Mesendoderm (in vitro differentiated cells): ENCODE results near the gene EGFL8.
"Not testable (repeated sequence)": the region's sequence is repeated elsewhere in the genome, so short reads cannot be mapped to it uniquely, and the experiment has no call there.

Source experiments
- DNase-seq: peaks from one replicate; pipeline ENCODE4 v3.0.0; 2013
- H2AK5ac ChIP-seq: 2 replicates; pipeline ENCODE4 v1.6.1; 2013; ENCODE audit warnings: low read length, inconsistent platforms
- H2BK120ac ChIP-seq: 2 replicates; pipeline ENCODE4 v1.6.1; 2013; ENCODE audit warnings: low read depth, mild to moderate bottlenecking, low read length, moderate library complexity, mixed read lengths
- H2BK15ac ChIP-seq: replicated peaks from 2 replicates; pipeline ENCODE4 v1.6.1; 2013; ENCODE audit warnings: low read depth, mild to moderate bottlenecking, moderate library complexity
- H2BK5ac ChIP-seq: 2 replicates; pipeline ENCODE4 v1.6.1; 2013; ENCODE audit warnings: low read length, inconsistent platforms
- H3K18ac ChIP-seq: 2 replicates; pipeline ENCODE4 v1.6.1; 2013; ENCODE audit warnings: mild to moderate bottlenecking, low read length, mixed read lengths
- H3K23ac ChIP-seq: one replicate; pipeline ENCODE4 v1.6.1; 2013; ENCODE audit warnings: low read length
- H3K27ac ChIP-seq: 2 replicates; pipeline ENCODE4 v1.5.1; 2013; ENCODE audit warnings: low read depth, mild to moderate bottlenecking, inconsistent platforms, low read length, moderate library complexity
- H3K27me3 ChIP-seq: 2 replicates; pipeline ENCODE4 v1.6.1; 2013; ENCODE audit warnings: low read length, control low read depth, mild to moderate bottlenecking, inconsistent platforms; ENCODE audit not compliant: insufficient read depth, poor library complexity
- H3K36me3 ChIP-seq: 2 replicates; pipeline ENCODE4 v1.6.1; 2013; ENCODE audit warnings: low read length, inconsistent platforms; ENCODE audit not compliant: control insufficient read depth, insufficient read depth
- H3K4ac ChIP-seq: one replicate; pipeline ENCODE4 v1.6.1; 2013; ENCODE audit warnings: low read depth, mild to moderate bottlenecking, low read length, moderate library complexity
- H3K4me1 ChIP-seq: 2 replicates; pipeline ENCODE4 v1.6.1; 2013; ENCODE audit warnings: low read depth, low read length, inconsistent platforms; ENCODE audit not compliant: control insufficient read depth
- H3K4me2 ChIP-seq: 2 replicates; pipeline ENCODE4 v1.6.1; 2013; ENCODE audit warnings: low read length
- H3K4me3 ChIP-seq: 2 replicates; pipeline ENCODE4 v1.5.1; 2013; ENCODE audit warnings: mild to moderate bottlenecking, low read length
- H3K56ac ChIP-seq: one replicate; pipeline ENCODE4 v1.6.1; 2013; ENCODE audit warnings: low read length
- H3K79me1 ChIP-seq: 2 replicates; pipeline ENCODE4 v1.6.1; 2013; ENCODE audit warnings: low read length, inconsistent platforms
- H3K79me2 ChIP-seq: 2 replicates; pipeline ENCODE4 v1.6.1; 2013; ENCODE audit warnings: mild to moderate bottlenecking, low read length; ENCODE audit not compliant: control insufficient read depth, insufficient read depth
- H3K9ac ChIP-seq: 2 replicates; pipeline ENCODE4 v1.6.1; 2013; ENCODE audit warnings: low read length, inconsistent platforms
- H4K5ac ChIP-seq: one replicate; pipeline ENCODE4 v1.6.1; 2013; ENCODE audit warnings: low read length
- H4K8ac ChIP-seq: one replicate; pipeline ENCODE4 v1.6.1; 2013; ENCODE audit warnings: low read depth, mild to moderate bottlenecking, control low read depth, low read length, moderate library complexity
- WGBS: extraction: QIAGEN DNeasy Blood & Tissue Kit; methylation state at CpG from one replicate; pipeline ENCODE4 v1.1.7; 2013; ENCODE audit warnings: low lambda C conversion rate, missing lambda C conversion rate; ENCODE audit not compliant: insufficient coverage; ENCODE audit errors: extremely low coverage; 5-methylcytosine and 5-hydroxymethylcytosine counted together

Gene EGFL8

DNA sequence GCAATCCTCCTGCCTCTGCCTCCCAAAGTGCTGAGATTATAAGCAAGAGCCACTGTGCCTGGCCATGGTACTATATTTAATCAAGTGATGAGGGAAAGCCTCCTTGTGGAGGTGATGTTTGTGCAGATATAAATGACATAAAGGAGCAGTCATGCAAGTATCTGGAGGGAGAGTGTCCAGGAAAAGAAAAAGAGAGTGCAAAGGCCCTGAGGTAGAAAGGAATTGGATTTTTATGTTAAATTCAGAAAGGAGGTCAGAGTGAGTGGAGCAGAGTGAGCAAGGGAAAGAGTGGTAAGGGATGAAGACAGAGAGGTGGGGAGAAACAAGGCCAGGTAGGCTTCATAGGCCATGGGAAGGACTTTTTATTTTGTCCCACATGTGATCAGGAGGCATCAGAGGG, 26.9 kb upstream of the EGFL8 start:
- Histone ChIP-seq H4K5ac (no peak overlapping the region), H4K8ac (no peak overlapping the region), H3K9ac (no peak overlapping the region), H3K23ac (no peak overlapping the region), H3K4me3 (no peak overlapping the region), H3K36me3 (no peaks in the 10 kb centered on the region), H3K79me2 (no peaks in the 10 kb centered on the region), H2AK5ac (no peak overlapping the region), H3K4me2 (no peak overlapping the region), H2BK120ac (no peak overlapping the region), H3K27me3 (no peaks in the 10 kb centered on the region), H3K4ac (no peak overlapping the region), H3K27ac (no peak overlapping the region), H3K79me1 (no peaks in the 10 kb centered on the region), H3K56ac (no peak overlapping the region), H2BK5ac (no peak overlapping the region), H3K18ac (no peak overlapping the region), H2BK15ac (no peak overlapping the region), H3K4me1 (no peaks in the 10 kb centered on the region)
- no peak for DNase-seq

- no peak overlapping the region for H3K4ac ChIP-seq
- H3K56ac ChIP-seq, result no peak overlapping the region
- H3K36me3 ChIP-seq, result no peaks in the 10 kb centered on the region
- no peaks in the 10 kb centered on the region for H3K4me1 ChIP-seq
- H3K18ac ChIP-seq, result no peak overlapping the region
- no peaks in the 10 kb centered on the region for H3K79me1 ChIP-seq
- H4K5ac ChIP-seq, result no peak overlapping the region
- H3K4me2 ChIP-seq, result no peak overlapping the region
- H3K27me3 ChIP-seq, result no peaks in the 10 kb centered on the region
- no peak for DNase-seq
- H2BK15ac ChIP-seq, result no peak overlapping the region
- WGBS, result no CpG with 5 or more reads among the region's 5 CpGs
- H3K23ac ChIP-seq, result no peak overlapping the region
- no peak overlapping the region for H3K9ac ChIP-seq
- H2BK120ac ChIP-seq, result no peak overlapping the region
- no peak overlapping the region for H2BK5ac ChIP-seq
- no peaks in the 10 kb centered on the region for H3K79me2 ChIP-seq
- no peak overlapping the region for H2AK5ac ChIP-seq
- no peak overlapping the region for H4K8ac ChIP-seq
- no peak overlapping the region for H3K27ac ChIP-seq
- H3K4me3 ChIP-seq, result no peak overlapping the region
These were observed 24.8 kb upstream of the EGFL8 start for GRCh38 chr6:32139590-32139989.

- Histone ChIP-seq H3K4me1 (no peaks in the 10 kb centered on the region), H3K4ac (no peak overlapping the region), H3K27ac (no peak overlapping the region), H3K56ac (no peak overlapping the region), H2BK5ac (no peak overlapping the region), H4K5ac (no peak overlapping the region), H2AK5ac (no peak overlapping the region), H3K36me3 (no peaks in the 10 kb centered on the region), H4K8ac (no peak overlapping the region), H3K18ac (no peak overlapping the region), H3K23ac (no peak overlapping the region), H3K4me3 (no peak overlapping the region), H3K4me2 (no peak overlapping the region), H3K79me1 (no peaks in the 10 kb centered on the region), H3K79me2 (no peaks in the 10 kb centered on the region), H3K9ac (no peak overlapping the region), H2BK15ac (no peak overlapping the region), H3K27me3 (no peaks in the 10 kb centered on the region), H2BK120ac (no peak overlapping the region)
- no CpG with 5 or more reads among the region's 5 CpGs for WGBS
- no peak for DNase-seq
These were observed 23.9 kb upstream of the EGFL8 start for GRCh38 chr6:32140420-32141046.

DNA sequence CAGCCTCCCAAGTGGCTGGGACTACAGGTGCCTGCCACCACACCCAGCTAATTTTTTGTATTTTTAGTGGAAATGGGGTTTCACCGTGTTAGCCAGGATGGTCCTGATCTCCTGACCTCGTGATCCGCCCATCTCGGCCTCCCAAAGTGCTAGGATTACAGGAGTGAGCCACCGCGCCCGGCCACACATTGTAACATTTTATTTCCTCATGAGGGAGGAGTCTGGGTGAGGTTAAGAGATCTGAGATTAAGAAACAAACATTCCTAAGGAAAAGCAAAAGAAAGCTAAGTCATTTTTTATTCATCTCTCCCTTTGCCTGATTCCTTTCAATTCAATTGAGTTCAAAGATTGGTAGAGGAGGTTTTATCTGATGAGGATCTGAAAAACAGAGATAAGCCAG, 20.2 kb upstream of the EGFL8 start:
- H3K79me2 ChIP-seq, H3K79me1 ChIP-seq, H3K56ac ChIP-seq, H3K4ac ChIP-seq, H3K18ac ChIP-seq, H3K4me3 ChIP-seq, H2BK15ac ChIP-seq, H2AK5ac ChIP-seq, H3K9ac ChIP-seq, H3K4me2 ChIP-seq, H3K4me1 ChIP-seq, H3K36me3 ChIP-seq, H3K23ac ChIP-seq, H2BK5ac ChIP-seq, H3K27ac ChIP-seq, H2BK120ac ChIP-seq, DNase-seq, H3K27me3 ChIP-seq, H4K5ac ChIP-seq, H4K8ac ChIP-seq: not testable (repeated sequence)
- WGBS, result no CpG with 5 or more reads among the region's 7 CpGs

- Histone ChIP-seq H3K4me2 (no peak overlapping the region), H3K27ac (no peak overlapping the region), H3K4ac (peak overlapping the region; percentile 24), H3K9ac (peak overlapping the region; percentile 35), H2BK15ac (no peak overlapping the region), H2BK5ac (no peak overlapping the region), H4K5ac (no peak overlapping the region), H2AK5ac (no peak overlapping the region), H4K8ac (no peak overlapping the region), H3K27me3 (no peaks in the 10 kb centered on the region), H3K79me1 (no peaks in the 10 kb centered on the region), H3K56ac (peak overlapping the region; percentile 45), H3K23ac (no peak overlapping the region), H3K4me1 (peaks cover 13% of the 10 kb centered on the region), H3K36me3 (no peaks in the 10 kb centered on the region), H3K4me3 (no peak overlapping the region), H2BK120ac (no peak overlapping the region), H3K18ac (peak overlapping the region; percentile 32), H3K79me2 (no peaks in the 10 kb centered on the region)
- no CpG with 5 or more reads among the region's 1 CpG for WGBS
- DNase-seq, result peak; percentile 45
These were observed 18.1 kb upstream of the EGFL8 start for GRCh38 chr6:32146287-32146686.

GRCh38 chr6:32146687-32147086, 17.7 kb upstream of the EGFL8 start:
- WGBS, result no CpG with 5 or more reads among the region's 4 CpGs
- Histone ChIP-seq H3K4me1 (peaks cover 15% of the 10 kb centered on the region), H4K8ac (no peak overlapping the region), H3K9ac (peak overlapping the region; percentile 35), H3K79me2 (no peaks in the 10 kb centered on the region), H3K18ac (no peak overlapping the region), H3K4me3 (no peak overlapping the region), H3K4ac (no peak overlapping the region), H3K79me1 (no peaks in the 10 kb centered on the region), H2BK120ac (no peak overlapping the region), H3K27me3 (no peaks in the 10 kb centered on the region), H3K4me2 (no peak overlapping the region), H3K36me3 (no peaks in the 10 kb centered on the region), H4K5ac (no peak overlapping the region), H2BK5ac (peak overlapping the region; percentile 67), H3K23ac (no peak overlapping the region), H3K27ac (no peak overlapping the region), H2AK5ac (no peak overlapping the region), H3K56ac (peak overlapping the region; percentile 45), H2BK15ac (no peak overlapping the region)
- DNase-seq, result peak; percentile 79
